Fibroblast of mammary gland (primary cell): ENCODE results near the gene RTN4R.

Experiments
- DNase-seq: peaks from one replicate; pipeline ENCODE4 v3.0.0-alpha.2; 2010; ENCODE audit warnings: low read depth
- H3K4me3 ChIP-seq: 2 replicates; pipeline ENCODE4 v1.5.1; 2011; ENCODE audit warnings: low read depth, mild to moderate bottlenecking, low read length, moderate library complexity; ENCODE audit not compliant: control insufficient read depth
- TF ChIP-seq, protein P1 (sequence below): conservative IDR thresholded peaks from 2 replicates; pipeline ENCODE4 v1.5.1; 2011; ENCODE audit warnings: low read depth, low read length, inconsistent platforms; ENCODE audit not compliant: control insufficient read depth, insufficient read depth

Gene RTN4R

DNA sequence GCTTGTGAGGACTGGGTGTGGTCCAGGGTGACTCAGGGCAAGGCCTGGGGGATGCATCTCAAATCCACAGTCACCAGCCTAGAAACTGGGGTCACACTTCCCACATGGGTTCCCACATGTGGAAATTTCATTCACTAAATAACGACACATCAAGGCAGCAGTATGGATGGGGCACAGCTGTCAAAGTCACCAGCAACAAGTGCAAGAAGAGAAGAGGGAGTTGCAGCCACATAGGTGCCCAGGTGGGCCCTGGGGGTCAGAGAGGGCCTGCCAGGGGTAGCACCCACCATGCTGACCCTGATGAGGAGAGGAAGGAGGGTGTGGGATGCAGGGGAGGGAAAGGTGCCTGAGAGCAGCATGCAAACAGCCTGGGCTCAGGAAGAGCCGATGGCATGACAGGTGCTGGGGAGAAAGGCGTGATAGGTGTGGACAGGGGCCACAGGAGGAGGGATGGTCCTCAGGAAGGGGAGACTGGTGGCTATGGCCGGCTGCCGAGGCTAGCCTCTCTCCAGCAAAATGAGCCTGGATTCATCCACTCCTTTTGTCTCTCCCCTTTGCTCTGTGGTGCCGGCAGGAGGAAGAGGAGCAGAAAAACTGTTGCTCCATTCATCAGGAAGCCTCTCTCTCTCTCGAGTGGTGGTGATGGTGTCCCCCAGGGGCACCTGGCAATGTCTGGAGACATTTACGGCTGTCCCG, 29.4 kb upstream of the RTN4R start:
- no peak overlapping the region for H3K4me3 ChIP-seq
- TF ChIP-seq, protein P1, sequence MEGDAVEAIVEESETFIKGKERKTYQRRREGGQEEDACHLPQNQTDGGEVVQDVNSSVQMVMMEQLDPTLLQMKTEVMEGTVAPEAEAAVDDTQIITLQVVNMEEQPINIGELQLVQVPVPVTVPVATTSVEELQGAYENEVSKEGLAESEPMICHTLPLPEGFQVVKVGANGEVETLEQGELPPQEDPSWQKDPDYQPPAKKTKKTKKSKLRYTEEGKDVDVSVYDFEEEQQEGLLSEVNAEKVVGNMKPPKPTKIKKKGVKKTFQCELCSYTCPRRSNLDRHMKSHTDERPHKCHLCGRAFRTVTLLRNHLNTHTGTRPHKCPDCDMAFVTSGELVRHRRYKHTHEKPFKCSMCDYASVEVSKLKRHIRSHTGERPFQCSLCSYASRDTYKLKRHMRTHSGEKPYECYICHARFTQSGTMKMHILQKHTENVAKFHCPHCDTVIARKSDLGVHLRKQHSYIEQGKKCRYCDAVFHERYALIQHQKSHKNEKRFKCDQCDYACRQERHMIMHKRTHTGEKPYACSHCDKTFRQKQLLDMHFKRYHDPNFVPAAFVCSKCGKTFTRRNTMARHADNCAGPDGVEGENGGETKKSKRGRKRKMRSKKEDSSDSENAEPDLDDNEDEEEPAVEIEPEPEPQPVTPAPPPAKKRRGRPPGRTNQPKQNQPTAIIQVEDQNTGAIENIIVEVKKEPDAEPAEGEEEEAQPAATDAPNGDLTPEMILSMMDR, result no peak
- no peak for DNase-seq

DNA sequence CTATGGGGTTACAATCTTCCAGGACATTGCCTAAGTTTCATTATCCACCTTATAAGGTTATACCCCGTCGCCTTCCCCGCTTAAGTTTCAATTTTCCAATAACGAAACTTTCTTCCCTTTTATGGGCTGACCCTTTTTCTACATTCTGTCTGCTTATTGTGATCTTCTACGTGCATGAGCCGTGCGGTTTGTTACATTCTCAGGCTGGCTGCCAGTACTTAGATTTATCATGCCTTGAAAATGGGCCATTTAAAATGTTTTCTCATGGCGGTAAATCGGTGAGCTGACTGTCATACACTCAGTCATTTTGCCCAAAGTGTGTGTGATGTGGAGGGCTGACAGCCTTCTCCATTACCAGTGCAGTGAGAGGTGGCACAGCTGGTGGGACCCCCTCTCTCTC, 28.5 kb upstream of the RTN4R start:
- DNase-seq, result no peak
- TF ChIP-seq, protein P1, result no peak
- H3K4me3 ChIP-seq, result no peak overlapping the region

DNA sequence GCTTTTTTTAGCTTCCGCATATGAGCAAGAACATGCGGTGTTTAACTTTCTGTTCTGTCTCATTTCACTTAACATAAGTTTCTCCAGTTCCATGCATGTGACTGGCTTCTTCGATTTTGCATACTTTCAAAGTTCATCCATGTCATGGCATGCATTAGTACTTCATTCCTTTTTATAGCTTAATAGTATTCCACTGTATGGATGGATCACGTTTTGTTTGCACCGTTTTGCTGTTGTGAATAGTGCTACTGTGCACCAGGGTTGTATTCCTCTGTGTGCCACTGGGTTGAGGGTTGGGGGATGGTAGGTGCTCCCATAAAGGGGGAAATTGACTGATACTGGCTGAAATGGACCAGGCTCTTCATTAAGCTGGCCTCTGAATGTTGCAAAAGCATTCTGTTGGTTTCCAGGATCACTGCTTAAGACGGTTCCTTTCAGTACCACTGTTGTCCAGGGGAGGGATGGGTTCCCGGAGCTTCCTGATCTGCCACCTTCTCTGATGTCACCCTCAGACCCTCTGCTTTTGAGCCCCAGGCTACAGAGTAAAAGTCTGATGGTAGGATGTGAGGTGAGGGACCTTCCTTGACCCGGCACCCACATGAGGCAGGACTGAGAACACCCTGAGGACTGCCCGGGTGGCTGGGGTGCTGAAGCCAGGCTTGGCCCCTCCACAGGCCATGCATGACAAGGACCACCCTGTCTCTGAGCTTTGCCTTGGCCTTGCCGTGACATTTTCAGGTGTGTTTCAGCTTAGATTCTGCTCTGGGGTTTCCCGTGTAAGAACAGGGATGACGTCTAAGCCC, 27.3 kb upstream of the RTN4R start:
- DNase-seq, result no peak
- no peak overlapping the region for H3K4me3 ChIP-seq
- TF ChIP-seq, protein P1, result no peak

DNA sequence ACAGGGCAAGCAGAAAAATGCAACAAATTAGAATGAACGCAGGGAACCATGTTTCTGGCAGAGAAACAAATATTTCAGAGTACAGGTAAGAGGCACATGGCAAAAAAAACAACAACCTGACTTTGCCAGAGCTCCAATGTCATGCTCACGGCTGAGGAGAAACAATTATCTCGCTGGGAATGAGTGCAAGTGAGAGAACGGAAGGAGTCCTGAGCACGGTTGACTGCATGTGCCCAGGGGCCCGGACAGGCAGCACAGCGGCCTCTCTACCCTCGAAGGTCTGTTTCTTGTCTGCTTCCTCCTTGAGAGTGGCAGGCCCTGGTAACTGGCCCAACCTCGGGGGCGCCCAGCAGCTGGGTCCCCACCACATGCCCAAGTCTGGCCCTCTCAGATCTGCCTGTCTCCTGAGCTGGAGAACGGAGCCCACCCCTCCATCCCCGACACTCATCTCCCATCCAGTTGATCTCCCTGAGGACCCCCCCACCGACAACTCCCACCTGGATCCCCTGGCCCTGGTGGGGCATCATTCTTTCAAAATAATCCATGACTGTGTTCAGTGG, 24.6 kb upstream of the RTN4R start:
- TF ChIP-seq, protein P1, result no peak
- no peak for DNase-seq

DNA sequence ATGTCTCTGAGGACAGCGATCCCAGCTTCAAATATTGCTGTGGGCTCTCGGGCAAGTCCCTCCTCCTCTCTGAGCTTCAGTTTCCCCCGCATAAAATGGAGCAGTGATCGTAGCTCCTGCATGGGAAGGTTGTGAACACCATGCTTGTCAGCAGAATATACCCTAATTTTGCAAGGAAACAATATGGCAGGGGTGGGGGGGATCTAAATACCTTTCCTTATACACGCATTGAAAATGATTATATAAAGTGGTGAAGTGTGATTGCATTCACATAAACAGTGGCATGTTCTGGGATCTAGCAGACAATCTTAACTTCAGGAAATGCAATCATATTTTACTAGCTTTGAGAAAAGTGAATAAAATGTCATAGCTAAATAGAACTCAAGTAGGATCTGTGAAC, 24.0 kb upstream of the RTN4R start:
- no peak overlapping the region for H3K4me3 ChIP-seq
- TF ChIP-seq, protein P1, result no peak
- DNase-seq, result no peak

More for the DNA sequence above, 24.6 kb upstream of the RTN4R start:
- H3K4me3 ChIP-seq, result no peak overlapping the region

DNA sequence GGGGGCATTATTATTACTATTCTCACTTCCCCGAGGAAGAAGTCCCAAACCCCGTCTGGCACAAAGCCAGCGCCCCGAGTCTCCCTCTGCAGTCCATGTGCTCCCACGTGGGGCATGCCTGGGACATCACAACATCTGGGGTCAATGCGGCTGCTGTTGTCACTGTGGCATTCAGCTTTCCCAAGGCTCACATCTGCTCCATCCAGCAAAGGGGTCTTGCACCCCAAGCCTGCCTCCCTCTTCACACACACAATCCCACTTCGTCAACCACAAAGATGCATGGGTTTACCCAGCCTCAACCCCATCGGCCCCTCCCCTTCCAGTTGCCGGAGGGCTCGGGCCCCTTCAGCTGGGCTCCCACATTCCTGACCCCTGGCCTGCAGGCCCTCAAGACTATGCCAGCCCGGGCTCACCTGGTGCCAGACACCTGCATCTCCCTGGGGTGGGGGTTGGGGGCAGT, 23.5 kb upstream of the RTN4R start:
- DNase-seq, result no peak
- no peak overlapping the region for H3K4me3 ChIP-seq
- TF ChIP-seq, protein P1, result no peak
